Measurements from ENCODE around the gene TM6SF1. TPM values are rescaled to one million over a fixed set of nuclear protein-coding genes. Genes with fewer than 3 reads are reported as not detected.

The TM6SF1 gene
- total and polyA plus RNA-seq, 9 of the 15 experiments (the other 6 are each of a cell fraction or from before 2014, with no cell fraction given) = 1.0 to 5.6 (median 3.5) TPM

DNA sequence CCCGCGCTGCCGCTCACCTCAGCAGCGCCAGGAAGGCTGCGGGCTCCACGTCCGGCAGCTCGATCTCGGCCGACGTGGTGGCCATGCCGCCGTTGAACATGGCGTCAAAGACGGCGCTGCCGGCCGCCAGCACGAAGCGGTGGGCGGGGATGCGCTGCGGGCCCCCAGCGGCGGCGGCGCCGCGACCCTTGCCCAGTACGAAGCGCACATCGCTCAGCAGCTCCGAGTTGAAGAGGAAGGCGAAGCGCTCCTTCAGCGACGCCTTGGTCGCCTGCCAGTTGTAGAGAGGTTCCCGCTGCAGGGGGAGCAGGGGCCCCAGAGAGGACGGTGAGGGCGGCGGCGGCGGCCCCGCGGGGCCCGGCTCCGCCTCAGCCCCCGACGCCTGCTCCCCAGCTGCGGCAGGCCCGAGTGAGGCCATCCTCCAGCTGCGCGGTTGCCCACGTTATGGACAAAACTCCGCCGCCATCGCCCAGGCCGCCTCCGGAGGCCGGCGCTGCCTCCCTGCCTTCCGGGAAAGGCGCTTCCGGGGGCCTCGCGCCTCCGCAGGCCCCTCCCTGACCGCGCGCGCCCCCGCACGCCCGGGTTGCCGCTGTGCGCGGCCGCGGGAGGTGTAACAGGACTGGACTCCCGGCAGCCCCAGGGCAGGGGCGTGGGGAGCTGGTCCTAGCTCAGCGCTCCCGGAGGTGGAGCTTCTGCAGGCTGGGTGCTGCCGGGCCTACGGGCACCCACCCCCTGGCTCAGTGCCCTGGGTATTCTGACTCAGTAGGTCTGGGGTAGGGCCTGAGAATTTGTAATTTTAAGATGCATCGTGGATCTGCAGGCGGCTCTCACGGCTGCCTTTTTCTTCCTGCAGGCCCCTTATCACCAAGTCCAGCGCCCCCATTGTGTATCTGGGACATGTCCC lies 40.5 kb upstream of the TM6SF1 start, which contains the start of gene BTBD1 (continued):
- TF ChIP-seq, protein P1, sequence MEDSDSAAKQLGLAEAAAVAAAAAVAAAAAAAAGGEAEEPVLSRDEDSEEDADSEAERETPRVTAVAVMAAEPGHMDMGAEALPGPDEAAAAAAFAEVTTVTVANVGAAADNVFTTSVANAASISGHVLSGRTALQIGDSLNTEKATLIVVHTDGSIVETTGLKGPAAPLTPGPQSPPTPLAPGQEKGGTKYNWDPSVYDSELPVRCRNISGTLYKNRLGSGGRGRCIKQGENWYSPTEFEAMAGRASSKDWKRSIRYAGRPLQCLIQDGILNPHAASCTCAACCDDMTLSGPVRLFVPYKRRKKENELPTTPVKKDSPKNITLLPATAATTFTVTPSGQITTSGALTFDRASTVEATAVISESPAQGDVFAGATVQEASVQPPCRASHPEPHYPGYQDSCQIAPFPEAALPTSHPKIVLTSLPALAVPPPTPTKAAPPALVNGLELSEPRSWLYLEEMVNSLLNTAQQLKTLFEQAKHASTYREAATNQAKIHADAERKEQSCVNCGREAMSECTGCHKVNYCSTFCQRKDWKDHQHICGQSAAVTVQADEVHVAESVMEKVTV (CRISPR knock-in tag; IDR thresholded peaks at IDR 0.05) = no peak
- TF ChIP-seq SAP30 (IDR thresholded peaks at IDR 0.05; ENCODE audit: borderline replicate concordance, insufficient read depth, low read depth, low read length, poor library complexity, severe bottlenecking) (peak; percentile 82), ZNF431 (CRISPR knock-in tag; IDR thresholded peaks at IDR 0.05) (0 out of 2 replicates have a peak, but pooled peaks have one; percentile 58), FOSL1 (tag; conservative IDR thresholded peaks at IDR 0.05) (no peak), ATF1 (CRISPR knock-in tag; IDR thresholded peaks at IDR 0.05) (no peak), ATF1 (tag; IDR thresholded peaks at IDR 0.05) (peak; percentile 61), HNRNPH1 (optimal IDR thresholded peaks at IDR 0.05; ENCODE audit: low read depth, low read length) (no peak), RBM15 (IDR thresholded peaks at IDR 0.05; ENCODE audit: insufficient read depth, low read length) (no peak), CCAR2 (IDR thresholded peaks at IDR 0.05; ENCODE audit: low read depth, low read length) (no peak), DPF2 (IDR thresholded peaks at IDR 0.05) (0 out of 2 replicates have a peak, but pooled peaks have one; percentile 48), PML (IDR thresholded peaks at IDR 0.05; ENCODE audit: low read length) (peak; percentile 70; the same call in 1 of the 2 replicates), TAF1 (IDR thresholded peaks at IDR 0.05; ENCODE audit: control insufficient read depth, extremely low read depth, insufficient read depth, low read length, severe bottlenecking) (peak; percentile 84), CC2D1A (IDR thresholded peaks at IDR 0.05) (no peak), SNIP1 (IDR thresholded peaks at IDR 0.05; ENCODE audit: low read depth) (no peak), FOXJ3 (CRISPR knock-in tag; IDR thresholded peaks at IDR 0.05) (no peak), ESRRA (IDR thresholded peaks at IDR 0.05; ENCODE audit: borderline replicate concordance, low read depth) (peak; percentile 54), MYC (IDR thresholded peaks at IDR 0.05; ENCODE audit: low read depth, low read length) (peak; percentile 63), MYC (CRISPR knock-in tag; IDR thresholded peaks at IDR 0.05; ENCODE audit: borderline replicate concordance, low read depth) (no peak)
- TF ChIP-seq, protein P2, sequence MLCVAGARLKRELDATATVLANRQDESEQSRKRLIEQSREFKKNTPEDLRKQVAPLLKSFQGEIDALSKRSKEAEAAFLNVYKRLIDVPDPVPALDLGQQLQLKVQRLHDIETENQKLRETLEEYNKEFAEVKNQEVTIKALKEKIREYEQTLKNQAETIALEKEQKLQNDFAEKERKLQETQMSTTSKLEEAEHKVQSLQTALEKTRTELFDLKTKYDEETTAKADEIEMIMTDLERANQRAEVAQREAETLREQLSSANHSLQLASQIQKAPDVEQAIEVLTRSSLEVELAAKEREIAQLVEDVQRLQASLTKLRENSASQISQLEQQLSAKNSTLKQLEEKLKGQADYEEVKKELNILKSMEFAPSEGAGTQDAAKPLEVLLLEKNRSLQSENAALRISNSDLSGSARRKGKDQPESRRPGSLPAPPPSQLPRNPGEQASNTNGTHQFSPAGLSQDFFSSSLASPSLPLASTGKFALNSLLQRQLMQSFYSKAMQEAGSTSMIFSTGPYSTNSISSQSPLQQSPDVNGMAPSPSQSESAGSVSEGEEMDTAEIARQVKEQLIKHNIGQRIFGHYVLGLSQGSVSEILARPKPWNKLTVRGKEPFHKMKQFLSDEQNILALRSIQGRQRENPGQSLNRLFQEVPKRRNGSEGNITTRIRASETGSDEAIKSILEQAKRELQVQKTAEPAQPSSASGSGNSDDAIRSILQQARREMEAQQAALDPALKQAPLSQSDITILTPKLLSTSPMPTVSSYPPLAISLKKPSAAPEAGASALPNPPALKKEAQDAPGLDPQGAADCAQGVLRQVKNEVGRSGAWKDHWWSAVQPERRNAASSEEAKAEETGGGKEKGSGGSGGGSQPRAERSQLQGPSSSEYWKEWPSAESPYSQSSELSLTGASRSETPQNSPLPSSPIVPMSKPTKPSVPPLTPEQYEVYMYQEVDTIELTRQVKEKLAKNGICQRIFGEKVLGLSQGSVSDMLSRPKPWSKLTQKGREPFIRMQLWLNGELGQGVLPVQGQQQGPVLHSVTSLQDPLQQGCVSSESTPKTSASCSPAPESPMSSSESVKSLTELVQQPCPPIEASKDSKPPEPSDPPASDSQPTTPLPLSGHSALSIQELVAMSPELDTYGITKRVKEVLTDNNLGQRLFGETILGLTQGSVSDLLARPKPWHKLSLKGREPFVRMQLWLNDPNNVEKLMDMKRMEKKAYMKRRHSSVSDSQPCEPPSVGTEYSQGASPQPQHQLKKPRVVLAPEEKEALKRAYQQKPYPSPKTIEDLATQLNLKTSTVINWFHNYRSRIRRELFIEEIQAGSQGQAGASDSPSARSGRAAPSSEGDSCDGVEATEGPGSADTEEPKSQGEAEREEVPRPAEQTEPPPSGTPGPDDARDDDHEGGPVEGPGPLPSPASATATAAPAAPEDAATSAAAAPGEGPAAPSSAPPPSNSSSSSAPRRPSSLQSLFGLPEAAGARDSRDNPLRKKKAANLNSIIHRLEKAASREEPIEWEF (CRISPR knock-in tag; IDR thresholded peaks at IDR 0.05) = no peak
- TF ChIP-seq, protein P3, sequence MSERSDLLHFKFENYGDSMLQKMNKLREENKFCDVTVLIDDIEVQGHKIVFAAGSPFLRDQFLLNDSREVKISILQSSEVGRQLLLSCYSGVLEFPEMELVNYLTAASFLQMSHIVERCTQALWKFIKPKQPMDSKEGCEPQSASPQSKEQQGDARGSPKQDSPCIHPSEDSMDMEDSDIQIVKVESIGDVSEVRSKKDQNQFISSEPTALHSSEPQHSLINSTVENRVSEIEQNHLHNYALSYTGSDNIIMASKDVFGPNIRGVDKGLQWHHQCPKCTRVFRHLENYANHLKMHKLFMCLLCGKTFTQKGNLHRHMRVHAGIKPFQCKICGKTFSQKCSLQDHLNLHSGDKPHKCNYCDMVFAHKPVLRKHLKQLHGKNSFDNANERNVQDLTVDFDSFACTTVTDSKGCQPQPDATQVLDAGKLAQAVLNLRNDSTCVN (CRISPR knock-in tag; IDR thresholded peaks at IDR 0.05) = no peak

All from K562 (cell line).